Spleen (tissue), 11 donors: ENCODE measurements around the gene WDR20. TPM values are rescaled to one million over a fixed set of nuclear protein-coding genes. Genes with fewer than 3 reads are reported as not detected.

Experiments
- DNase-seq: peaks from one replicate; pipeline ENCODE4 v3.0.0-alpha.2; 2020
- H3K27ac ChIP-seq, 8 donors: fragments of 200-600 bp; sonication (generic) in 7 of 8; 1 replicate in 4 of 8; 2 replicates in 4 of 8; pipeline versions ENCODE4 v1.5.0 to v1.8.0; 2016 to 2021; ENCODE audit warnings: inconsistent platforms in 4 of 8, mild to moderate bottlenecking in 4 of 8, moderate library complexity in 1 of 8
- H3K27me3 ChIP-seq, 7 donors: fragments of 200-600 bp; sonication (generic) in 6 of 7; replicated peaks in 1 of 7; 1 replicate in 4 of 7; 2 replicates in 3 of 7; pipeline versions ENCODE4 v1.5.0 to v1.8.0; 2016 to 2021; ENCODE audit warnings: inconsistent platforms in 3 of 7, mild to moderate bottlenecking in 1 of 7
- H3K36me3 ChIP-seq, 6 donors: fragments of 200-600 bp; sonication (generic) in 5 of 6; 1 replicate in 4 of 6; 2 replicates in 2 of 6; pipeline versions ENCODE4 v1.5.0 to v1.8.0; 2016 to 2021; ENCODE audit warnings: inconsistent platforms in 2 of 6
- H3K4me1 ChIP-seq, 6 donors: fragments of 200-600 bp; sonication (generic) in 5 of 6; 1 replicate in 3 of 6; 2 replicates in 3 of 6; pipeline versions ENCODE4 v1.5.0 to v1.8.0; 2016 to 2021; ENCODE audit warnings: inconsistent platforms in 3 of 6
- H3K4me3 ChIP-seq, 8 donors: fragments of 200-600 bp; sonication (generic) in 7 of 8; 1 replicate in 4 of 8; 2 replicates in 4 of 8; pipeline versions ENCODE4 v1.5.0 to v1.8.0; 2016 to 2021; ENCODE audit warnings: inconsistent platforms in 4 of 8, mild to moderate bottlenecking in 4 of 8, moderate library complexity in 2 of 8
- H3K9me3 ChIP-seq, 8 donors: fragments of 200-600 bp; sonication (generic) in 7 of 8; 1 replicate in 4 of 8; 2 replicates in 4 of 8; pipeline versions ENCODE4 v1.5.0 to v1.8.0; 2016 to 2021; ENCODE audit warnings: inconsistent platforms in 4 of 8
- CTCF ChIP-seq, 11 experiments: fragments of 200-600 bp in 7 of 11; fragments of 450-650 bp in 4 of 11; sonication (generic) in 4 of 11; IDR thresholded peaks in 8 of 11; conservative IDR thresholded peaks in 3 of 11; 1 replicate in 7 of 11; 2 replicates in 4 of 11; pipeline versions ENCODE4 v1.4.0 to v1.8.0; 2016 to 2021; ENCODE audit warnings: antibody characterized with exemption in 11 of 11, inconsistent platforms in 4 of 11, mild to moderate bottlenecking in 1 of 11
- POLR2A ChIP-seq, 3 donors: fragments of 450-650 bp; IDR thresholded peaks; one replicate each; pipeline ENCODE4 v1.5.1; 2017; ENCODE audit warnings: antibody characterized with exemption in 3 of 3, mild to moderate bottlenecking in 1 of 3
- POLR2AphosphoS5 ChIP-seq, 3 donors: sonication (generic); formaldehyde crosslinking; IDR thresholded peaks; one replicate each; pipeline ENCODE4 v1.5.1; 2017; ENCODE audit warnings: antibody characterized with exemption in 3 of 3
- WGBS, 5 donors: extraction: QIAGEN DNeasy Blood & Tissue Kit in 3 of 5; methylation state at CpG; one replicate each; pipeline versions ENCODE4 v1.1.5 to v1.1.7; 2013 to 2018; 5-methylcytosine and 5-hydroxymethylcytosine counted together
- intact Hi-C: fragments of 100-400 bp; cut with DNase I; formaldehyde crosslinking; loops from one replicate; pipeline ENCODE4 v1.15.0; 2023; ENCODE audit warnings: low total_unique reads
- polyA plus RNA-seq, 3 donors: library from polyadenylated mRNA; stranded (reverse); fragments of 200-250 nt; gene quantifications; one replicate each; pipeline ENCODE4 v1.2.1, GENCODE V29; 2013
- total RNA-seq, 7 donors: library from RNA; depleted of rRNA in 3 of 7; stranded (reverse); fragments of >200 nt in 3 of 7; fragmentation: NEBNext Ultra II Directional in 4 of 7; extraction: Animal tissue kit (Norgen Biotek cat#: 25700) in 4 of 7; gene quantifications; one replicate each; pipeline versions ENCODE4 v1.1.0 to v1.2.1, GENCODE V29; 2016 to 2021
- donor health status: healthy with polysubstance abuse.
- donor health status: DM: no; HTN: no; CAD: no; lungs with moderate emphysema.
- donor health status: DM: no; HTN: no; CAD: no.
- donor health status: Bipolar disorder and iron deficiency.
- donor health status: healthy.
- donor health status: DM: no; HTN: no; CAD: no.
- donor health status: DM: yes; HTN: yes; CAD: no.

The WDR20 gene
- total and polyA plus RNA-seq, 10 donors = 8.7 to 40.8 (median 28.2) TPM

GRCh38 chr14:102182190-102182589, 42.5 kb downstream of the WDR20 start:
- DNase-seq = no peak
- Histone ChIP-seq H3K9me3 (no peaks in the 10 kb centered on the region), H3K4me1 (peaks cover 4 to 92% (median 41%) of the 10 kb centered on the region in 6 donors), H3K27ac (no peak overlapping the region), H3K36me3 (peaks cover 0 to 8% (median 0%) of the 10 kb centered on the region in 6 donors), H3K4me3 (no peak overlapping the region), H3K27me3 (no peaks in the 10 kb centered on the region)
- intact Hi-C loops = no loop called here
- TF ChIP-seq POLR2A (IDR thresholded peaks at IDR 0.05) (no peak), POLR2AphosphoS5 (IDR thresholded peaks at IDR 0.05) (no peak), CTCF (IDR thresholded peaks at IDR 0.05 in 8 of 11, conservative IDR thresholded peaks at IDR 0.05 in 3 of 11) (no peak)

- no peaks in the 10 kb centered on the region for H3K9me3 ChIP-seq
- TF ChIP-seq CTCF (IDR thresholded peaks at IDR 0.05 in 8 of 11, conservative IDR thresholded peaks at IDR 0.05 in 3 of 11) (no peak), POLR2A (IDR thresholded peaks at IDR 0.05) (no peak), POLR2AphosphoS5 (IDR thresholded peaks at IDR 0.05) (no peak)
- H3K4me3 ChIP-seq = no peak overlapping the region
- intact Hi-C loops = no loop called here
- peak overlapping the region in 1 of 8 donors; percentile 22 for H3K27ac ChIP-seq
- H3K27me3 ChIP-seq = no peaks in the 10 kb centered on the region
- DNase-seq = no peak
- H3K36me3 ChIP-seq = peaks cover 0 to 8% (median 0%) of the 10 kb centered on the region in 6 donors
- 81 to 92% (median 84%) methylated on average over 9 of the region's 9 CpGs for whole genome bisulfite sequencing, 5 donors
- peaks cover 4 to 94% (median 45%) of the 10 kb centered on the region in 6 donors for H3K4me1 ChIP-seq
Observed at GRCh38 chr14:102182936-102183619, 43.4 kb downstream of the WDR20 start.

- peak overlapping the region in 1 of 8 donors; percentile 22 for H3K27ac ChIP-seq
- 87 to 96% (median 94%) methylated on average over 3 of the region's 3 CpGs for WGBS, 5 donors
- intact Hi-C loops = no loop called here
- H3K36me3 ChIP-seq = peaks cover 0 to under 1% (median 0%) of the 10 kb centered on the region in 6 donors
- H3K4me1 ChIP-seq = peaks cover 4 to 92% (median 49%) of the 10 kb centered on the region in 6 donors
- H3K9me3 ChIP-seq = no peaks in the 10 kb centered on the region
- DNase-seq = no peak
- no peaks in the 10 kb centered on the region for H3K27me3 ChIP-seq
- H3K4me3 ChIP-seq = no peak overlapping the region
- TF ChIP-seq POLR2AphosphoS5 (IDR thresholded peaks at IDR 0.05) = no peak
- no peak for TF ChIP-seq CTCF (IDR thresholded peaks at IDR 0.05 in 8 of 11, conservative IDR thresholded peaks at IDR 0.05 in 3 of 11)
- TF ChIP-seq POLR2A (IDR thresholded peaks at IDR 0.05) = no peak
Observed at GRCh38 chr14:102183886-102184285, 44.2 kb downstream of the WDR20 start.

GRCh38 chr14:102184316-102185035, 44.8 kb downstream of the WDR20 start:
- no peaks in the 10 kb centered on the region for H3K27me3 ChIP-seq
- no peak overlapping the region for H3K4me3 ChIP-seq
- WGBS, 5 donors = 81 to 92% (median 90%) methylated on average over 14 of the region's 14 CpGs
- no peak for DNase-seq
- intact Hi-C loops = no loop called here
- H3K36me3 ChIP-seq = no peaks in the 10 kb centered on the region
- TF ChIP-seq POLR2A (IDR thresholded peaks at IDR 0.05) = no peak
- TF ChIP-seq CTCF (IDR thresholded peaks at IDR 0.05 in 8 of 11, conservative IDR thresholded peaks at IDR 0.05 in 3 of 11) = no peak
- TF ChIP-seq POLR2AphosphoS5 (IDR thresholded peaks at IDR 0.05) = no peak
- H3K4me1 ChIP-seq = peaks cover 4 to 96% (median 52%) of the 10 kb centered on the region in 6 donors
- no peaks in the 10 kb centered on the region for H3K9me3 ChIP-seq
- H3K27ac ChIP-seq = peak overlapping the region in 1 of 8 donors; percentile 22
